ENCODE data around the gene EIF4E2.
"Not testable (repeated sequence)": the region's sequence is repeated elsewhere in the genome, so short reads cannot be mapped to it uniquely, and the experiment has no call there.

Gene EIF4E2

DNA sequence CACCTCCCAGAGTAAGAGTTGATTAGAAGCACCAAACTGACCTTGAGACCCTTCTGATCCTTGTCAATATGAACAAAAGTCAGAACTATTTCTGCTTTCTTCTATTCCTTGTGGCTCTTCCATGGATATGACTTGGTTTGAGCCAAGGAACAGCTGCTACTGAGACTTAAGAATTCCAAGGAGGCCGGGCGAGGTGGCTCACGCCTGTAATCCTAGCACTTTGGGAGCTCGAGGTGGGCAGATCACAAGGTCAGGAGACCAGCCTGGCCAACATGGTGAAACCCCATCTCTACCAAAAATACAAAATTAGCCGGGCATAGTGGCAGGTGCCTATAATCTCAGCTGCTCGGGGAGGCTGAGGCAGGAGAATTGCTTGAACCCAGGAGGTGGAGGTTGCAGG lies 20.0 kb downstream of the EIF4E2 start:
- not testable (repeated sequence) for DNase-seq

DNA sequence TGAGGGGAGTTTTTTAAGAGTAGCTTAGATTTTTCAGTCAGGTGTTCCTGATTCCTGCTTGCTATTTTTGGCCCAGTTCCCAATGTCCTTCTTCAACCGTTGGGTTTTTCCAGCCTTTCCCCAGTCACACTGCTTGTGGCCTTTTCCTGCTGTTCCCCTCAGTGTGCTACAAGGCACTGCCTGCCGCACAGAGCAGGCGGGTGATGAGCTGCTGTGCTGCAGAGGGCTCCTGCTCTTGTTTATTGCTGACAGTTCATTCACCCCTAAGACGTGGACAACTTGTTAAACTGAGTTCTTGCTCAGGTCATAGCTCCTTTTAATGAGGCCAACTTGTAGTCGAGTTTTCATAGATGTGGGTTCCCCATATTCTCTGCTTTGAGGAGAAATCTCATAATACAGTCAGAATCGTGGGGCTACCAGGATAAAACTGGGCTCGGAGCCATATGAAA lies 20.6 kb downstream of the EIF4E2 start:
- DNase-seq = no peak

DNA sequence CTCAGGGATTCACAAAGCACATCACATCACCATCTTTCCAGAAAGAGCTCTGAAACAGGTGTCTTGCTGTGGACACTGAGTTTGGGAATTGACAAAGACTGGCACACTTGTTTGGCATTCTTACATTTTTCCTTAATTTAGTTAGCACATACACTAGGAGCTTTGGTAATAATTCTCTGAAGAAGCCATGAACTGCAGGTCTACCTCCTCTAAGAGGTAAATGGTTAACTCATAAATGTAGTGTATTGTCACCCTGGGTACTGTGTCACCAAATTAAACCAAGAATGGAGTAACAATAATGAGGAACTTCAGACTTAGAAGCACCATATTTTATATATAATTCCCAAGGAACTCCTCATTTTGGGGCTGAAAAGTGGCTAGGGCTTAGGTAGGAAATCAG lies 22.6 kb downstream of the EIF4E2 start:
- DNase-seq = no peak

DNA sequence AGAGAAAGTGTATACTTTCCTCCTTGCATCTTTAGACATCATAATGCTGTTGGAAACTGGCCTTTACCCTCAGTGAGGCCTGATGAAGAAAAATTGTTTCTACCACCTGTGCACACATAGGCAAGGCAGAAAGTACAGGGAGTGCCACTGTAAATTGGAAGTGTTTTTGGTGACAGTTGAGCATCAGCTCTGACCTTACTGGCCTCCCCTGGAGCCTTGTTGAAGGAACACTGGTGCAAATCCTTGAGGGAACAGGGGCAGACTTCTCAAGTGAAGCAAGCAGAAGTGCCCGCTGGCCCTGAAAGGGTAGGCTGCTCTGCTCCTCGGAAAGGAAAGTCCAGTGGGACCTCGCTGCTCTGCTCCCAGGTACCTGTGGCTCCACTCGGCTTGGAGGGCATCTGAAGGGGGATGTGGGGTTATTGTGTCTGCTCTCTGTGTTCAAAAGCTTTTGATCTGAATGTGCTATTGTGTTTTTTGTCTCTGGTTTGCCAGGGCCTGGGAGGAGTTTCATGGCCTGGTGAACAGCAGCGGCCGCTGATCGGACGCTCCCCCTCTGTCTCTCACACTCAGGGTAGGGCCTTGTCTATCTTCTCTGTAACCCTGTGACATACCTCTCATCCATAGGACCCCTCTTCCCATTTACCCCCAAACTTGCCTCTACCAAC lies 23.4 kb downstream of the EIF4E2 start:
- no peak for DNase-seq

DNA sequence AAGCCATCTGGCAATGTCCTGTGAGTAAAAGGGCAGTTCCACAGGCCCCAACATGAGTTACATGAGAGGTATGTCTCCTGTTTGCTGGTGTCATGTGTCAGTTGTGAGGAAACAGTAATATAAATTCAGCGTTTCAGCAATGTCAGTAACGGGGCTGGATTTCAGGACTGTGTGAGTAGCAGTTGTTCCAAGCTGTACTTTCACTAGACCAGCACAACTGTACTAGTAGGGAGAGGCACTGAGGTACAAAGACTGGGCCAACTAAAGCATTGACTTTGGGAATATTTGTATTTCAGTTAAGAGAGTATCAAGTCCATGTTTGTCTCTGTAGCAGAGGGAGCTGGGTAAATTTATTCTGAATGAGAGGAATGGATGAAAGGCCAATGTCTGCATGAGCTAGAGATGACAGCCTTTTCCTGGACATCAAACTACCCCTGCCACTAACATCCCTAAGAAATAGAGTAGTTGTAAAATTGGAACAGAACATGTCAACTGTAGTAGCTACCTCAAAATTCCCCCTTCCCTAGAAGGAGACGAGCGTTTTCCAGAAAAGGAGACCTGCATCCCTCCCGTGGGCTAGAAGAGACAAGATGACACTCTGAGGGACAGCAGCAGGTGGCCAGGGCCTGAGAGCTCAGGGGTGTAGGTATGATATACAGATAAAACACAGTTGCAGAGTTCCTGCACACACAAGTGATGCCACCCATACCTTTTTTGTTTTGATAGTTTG lies 24.4 kb downstream of the EIF4E2 start:
- DNase-seq = no peak

DNA sequence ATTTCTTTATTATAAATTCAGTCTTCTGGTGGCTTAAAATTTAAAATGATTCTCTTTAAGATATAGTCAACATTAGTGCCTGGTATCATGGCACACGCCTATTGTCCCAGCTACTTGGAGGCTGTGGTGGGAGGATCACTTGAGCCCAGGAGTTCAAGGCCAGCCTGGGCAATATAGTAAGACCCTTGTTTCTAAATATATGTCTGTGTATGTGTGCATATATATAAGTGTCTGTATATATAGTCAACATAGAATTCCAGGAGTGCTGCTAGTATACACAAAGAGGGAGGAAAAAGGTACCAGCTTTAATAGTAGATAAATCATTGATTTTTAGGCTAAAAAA lies 24.9 kb downstream of the EIF4E2 start:
- no peak for DNase-seq

DNA sequence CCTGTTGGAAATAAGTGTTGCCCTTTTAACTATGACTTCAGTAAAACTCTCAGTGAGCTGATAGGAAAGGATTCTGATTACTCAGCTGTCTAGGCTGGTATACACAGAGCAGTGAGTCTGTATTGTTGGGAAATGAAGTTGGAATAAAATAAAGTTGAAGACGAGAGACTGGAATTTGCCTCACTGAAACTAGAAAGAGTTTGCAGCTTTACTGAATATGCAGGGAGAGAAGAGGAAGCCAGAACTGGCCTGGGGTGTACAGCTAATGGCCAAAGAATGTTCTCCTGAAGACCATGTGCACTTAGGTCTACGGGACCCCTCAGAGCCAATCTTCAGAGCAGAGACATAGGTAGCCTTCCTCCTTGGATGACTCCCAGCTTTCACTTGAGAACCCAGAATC lies 26.5 kb downstream of the EIF4E2 start:
- DNase-seq = no peak

DNA sequence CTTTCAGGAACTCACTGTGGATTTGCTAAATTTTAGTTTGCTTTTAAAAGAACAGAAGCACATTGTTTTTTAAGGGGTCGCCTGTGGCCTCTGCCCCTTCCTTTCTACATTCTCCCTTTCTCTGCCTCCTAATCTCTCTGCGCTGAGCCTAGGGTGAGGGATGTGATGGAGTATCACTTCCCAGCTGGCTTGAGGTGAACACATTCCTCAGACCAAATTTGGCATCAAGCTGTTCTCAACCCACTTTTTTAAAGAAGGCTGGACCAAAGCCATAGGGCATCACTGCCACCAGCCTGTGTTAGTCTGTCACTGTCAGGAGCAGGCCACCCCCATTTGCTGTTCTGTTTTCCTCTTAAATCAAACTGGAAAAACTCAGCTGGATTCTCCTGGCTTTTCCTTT lies 27.4 kb downstream of the EIF4E2 start:
- DNase-seq = no peak

GRCh38 chr2:232578626-232579025 lies 28.1 kb downstream of the EIF4E2 start:
- DNase-seq = no peak

DNA sequence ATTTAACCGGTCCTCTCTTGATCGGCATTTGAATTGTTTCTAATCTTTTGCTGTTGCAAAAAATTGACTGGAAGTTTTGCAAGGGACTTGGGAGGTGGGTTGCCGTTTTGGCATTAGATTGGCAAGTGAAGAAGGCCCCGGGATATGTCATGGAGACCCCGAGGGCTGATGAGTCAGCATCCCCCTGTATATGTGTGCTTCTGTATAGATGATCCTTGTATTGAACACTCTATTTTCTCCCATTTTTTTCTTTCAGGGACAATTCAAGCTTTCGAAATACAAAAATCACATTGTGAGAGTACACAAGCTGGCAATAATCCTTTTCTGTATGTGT lies 30.1 kb downstream of the EIF4E2 start:
- no peak for DNase-seq

DNA sequence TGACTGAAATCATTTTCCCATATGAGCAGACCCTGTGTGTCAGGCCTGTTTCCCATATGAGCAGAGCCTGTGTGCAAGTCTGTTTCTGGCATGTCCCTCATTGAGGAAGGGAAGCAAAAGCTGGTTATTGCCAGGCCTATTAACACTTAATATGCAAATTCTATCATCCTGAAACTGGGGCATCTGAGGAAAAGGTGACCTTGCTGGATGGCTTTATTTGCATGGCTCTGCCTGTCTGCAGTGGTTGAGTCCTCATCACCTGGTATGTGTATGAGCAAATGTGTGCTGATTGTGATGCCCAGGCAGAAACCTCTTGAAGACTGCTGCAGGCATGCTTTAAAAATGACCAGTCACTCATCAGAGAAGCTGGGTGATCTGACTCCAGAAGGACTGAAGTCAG lies 31.2 kb downstream of the EIF4E2 start:
- DNase-seq = no peak

GRCh38 chr2:232584238-232584637 lies 33.7 kb downstream of the EIF4E2 start:
- DNase-seq = no peak

GRCh38 chr2:232586943-232587505 lies 36.5 kb downstream of the EIF4E2 start:
- no peak for DNase-seq

- DNase-seq = no peak
Observed at GRCh38 chr2:232587512-232587911, 37.0 kb downstream of the EIF4E2 start.

DNA sequence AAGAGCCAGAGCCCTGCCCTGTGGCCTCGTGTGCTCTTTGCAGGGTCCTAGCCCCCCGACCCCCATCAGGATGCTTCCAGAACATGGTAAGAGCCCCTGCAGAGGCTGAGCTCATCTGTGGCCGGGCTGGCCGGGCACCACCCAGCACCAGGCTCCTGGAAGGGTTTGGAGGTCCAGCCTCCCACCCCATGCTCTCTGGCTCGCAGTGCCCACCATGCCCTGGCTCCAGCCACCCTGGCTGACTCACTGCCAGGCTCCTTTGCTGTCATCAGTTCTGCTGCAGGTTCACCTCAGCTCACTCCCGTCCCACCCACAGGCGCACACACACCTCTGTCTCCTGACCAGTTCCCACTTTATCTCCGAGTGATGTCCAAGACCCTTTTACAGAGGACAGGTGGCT lies 37.5 kb downstream of the EIF4E2 start:
- no peak for DNase-seq

DNA sequence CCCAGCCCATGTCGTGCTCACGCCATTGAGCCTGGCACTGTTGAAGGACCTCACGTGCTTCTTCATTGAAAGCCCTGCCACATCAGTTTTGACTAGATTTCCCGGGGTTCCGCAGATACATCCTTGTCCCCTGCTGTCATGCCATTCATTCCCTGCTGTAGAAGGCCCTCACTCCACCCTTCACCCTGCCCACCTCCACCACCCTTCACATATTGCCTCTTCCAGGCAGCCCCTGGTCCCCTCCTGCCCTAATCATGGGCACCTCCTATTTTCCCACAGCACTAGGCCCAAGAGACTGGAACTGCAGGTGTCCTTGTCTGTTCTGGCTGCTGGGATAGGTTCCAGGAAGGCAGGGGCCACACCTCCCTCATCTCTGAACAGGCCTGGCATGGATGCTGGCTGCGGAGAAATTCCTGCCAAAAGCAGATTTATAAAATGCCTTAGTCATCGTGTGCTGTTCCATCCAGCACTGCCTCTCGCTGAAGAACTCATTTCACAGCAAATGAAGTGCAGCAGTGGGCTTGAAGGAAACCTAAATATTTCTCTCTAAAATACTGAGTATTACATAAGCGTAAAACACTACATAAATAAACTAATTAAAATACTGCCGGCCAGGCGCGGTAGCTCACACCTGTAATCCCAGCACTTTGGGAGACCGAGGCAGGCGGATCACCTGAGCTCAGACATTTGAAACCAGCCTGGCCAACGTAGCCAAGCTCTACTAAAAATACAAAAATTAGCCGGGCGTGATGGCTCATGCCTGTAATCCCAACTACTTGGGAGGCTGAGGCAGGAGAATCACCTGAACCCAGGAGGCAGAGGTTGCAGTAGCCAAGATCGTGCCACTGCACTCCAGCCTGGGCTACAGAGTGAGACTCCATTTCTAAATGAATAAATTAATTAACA lies 38.4 kb downstream of the EIF4E2 start:
- DNase-seq = no peak

- no peak for DNase-seq
Observed at GRCh38 chr2:232592772-232593395, 42.4 kb downstream of the EIF4E2 start.

GRCh38 chr2:232593982-232594381 lies 43.5 kb downstream of the EIF4E2 start:
- DNase-seq = no peak

DNA sequence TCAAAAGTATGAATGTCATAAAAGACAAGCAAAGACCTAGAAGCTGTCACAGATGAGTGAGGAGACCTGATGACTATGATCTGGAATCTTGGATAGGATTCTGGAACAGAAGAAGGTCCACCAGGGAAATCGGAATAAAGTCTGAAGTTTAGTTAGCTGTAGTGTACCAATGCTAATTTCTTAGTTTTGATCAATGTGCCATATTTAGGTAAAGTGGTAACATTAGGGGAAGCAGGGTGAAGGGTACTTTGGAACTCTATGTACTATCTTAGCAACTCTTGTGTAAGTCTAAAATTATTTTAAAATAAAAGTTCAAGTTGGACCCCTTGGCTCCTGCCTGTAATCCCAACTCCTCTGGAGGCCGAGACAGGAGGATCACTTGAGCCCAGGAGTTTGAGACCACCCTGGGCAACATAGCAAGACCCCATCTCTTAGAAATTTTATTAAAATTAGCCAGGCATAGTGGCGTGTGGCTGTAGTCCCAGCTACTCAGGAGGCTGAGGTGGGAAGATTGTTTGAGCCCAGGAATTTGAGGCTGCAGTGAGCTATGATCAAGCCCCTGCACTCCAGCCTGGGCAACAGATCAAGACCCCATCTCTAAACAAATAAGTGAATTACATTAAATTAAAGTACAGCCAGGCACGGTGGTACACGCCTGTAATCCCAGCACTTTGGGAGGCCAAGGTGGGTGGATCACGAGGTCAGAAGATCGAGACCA lies 47.0 kb downstream of the EIF4E2 start:
- no peak for DNase-seq

- DNase-seq = no peak
Observed at GRCh38 chr2:232598293-232598692, 47.8 kb downstream of the EIF4E2 start.

DNA sequence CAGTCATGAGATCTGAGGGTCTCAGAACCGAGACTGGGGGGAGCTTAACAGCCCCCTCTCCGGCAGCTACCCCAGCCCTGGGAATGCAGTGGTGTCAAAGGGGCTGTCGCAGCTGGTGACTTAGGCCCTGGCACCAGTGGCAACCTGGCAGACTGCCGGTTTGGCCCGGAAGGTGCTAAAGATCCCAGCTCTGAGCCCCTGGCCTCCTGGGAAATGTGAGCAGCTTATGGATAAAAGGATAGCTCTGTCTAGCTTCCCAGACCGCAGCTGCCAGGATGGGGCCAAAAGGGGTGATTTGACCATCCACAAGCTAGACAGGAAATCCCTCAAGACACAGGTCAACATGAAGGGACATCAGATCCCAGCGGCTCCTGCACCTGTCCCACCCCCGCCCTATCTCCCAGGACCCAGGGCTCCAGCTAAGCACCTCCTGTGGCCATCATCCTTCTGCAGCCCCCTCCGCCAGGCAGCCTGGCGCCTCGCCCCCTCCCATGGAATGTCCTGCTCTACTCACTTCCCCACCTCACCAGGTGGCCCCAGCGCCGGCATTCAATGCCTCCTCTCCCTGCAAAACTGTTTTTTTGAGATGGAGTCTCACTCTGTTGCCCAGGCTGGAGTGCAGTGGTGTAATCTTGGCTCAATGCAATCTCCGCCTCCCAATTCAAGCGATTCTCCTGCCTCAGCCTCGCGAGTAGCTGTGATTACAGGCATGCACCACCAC lies 49.7 kb downstream of the EIF4E2 start:
- DNase-seq = no peak

DNA sequence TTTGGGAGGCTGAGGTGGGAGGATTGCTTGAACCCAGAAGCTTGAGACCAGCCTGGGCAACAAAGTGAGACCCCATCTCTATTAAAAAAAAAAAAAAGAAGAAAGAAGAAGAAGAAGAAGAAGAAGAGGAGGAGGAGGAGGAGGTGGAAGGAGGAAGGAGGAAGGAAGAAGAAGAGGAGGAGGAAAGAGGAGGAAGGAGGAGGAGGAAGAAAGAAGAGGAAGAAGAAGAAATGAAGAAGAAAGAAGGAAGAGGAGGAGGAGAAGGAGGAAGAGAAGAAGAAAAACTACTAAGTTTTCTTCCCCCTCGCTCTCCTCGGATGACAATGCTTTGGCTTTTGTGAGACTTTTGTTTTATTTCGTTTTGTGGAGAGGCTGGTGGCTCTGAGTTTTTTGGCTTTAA lies 52.8 kb downstream of the EIF4E2 start:
- no peak for DNase-seq

Data from activated CD4-positive, alpha-beta T cell treated with anti-CD3 and anti-CD28 coated beads, Interleukin-2, amount 50 U/mL, for 1 hour (primary cell).